KMS-11 (cell line): ENCODE measurements around the gene RBM23.

Source experiments
- H2AFZ ChIP-seq: fragments of 200-600 bp; sonication (generic); 2 replicates; pipeline ENCODE4 v1.6.1; 2016; ENCODE audit warnings: antibody characterized with exemption, mixed run types, low read depth
- H3K27ac ChIP-seq: fragments of 200-600 bp; sonication (generic); 2 replicates; pipeline ENCODE4 v1.6.1; 2016; ENCODE audit warnings: mild to moderate bottlenecking, mixed run types
- H3K27me3 ChIP-seq: fragments of 200-600 bp; sonication (generic); 2 replicates; pipeline ENCODE4 v1.6.1; 2017; ENCODE audit warnings: mild to moderate bottlenecking, low read depth, mixed run types, moderate library complexity; ENCODE audit not compliant: insufficient read depth
- H3K36me3 ChIP-seq: fragments of 200-600 bp; sonication (generic); 2 replicates; pipeline ENCODE4 v1.6.1; 2017; ENCODE audit warnings: mild to moderate bottlenecking, mixed run types; ENCODE audit not compliant: insufficient read depth
- H3K4me1 ChIP-seq: fragments of 200-600 bp; sonication (generic); 2 replicates; pipeline ENCODE4 v1.6.1; 2016; ENCODE audit warnings: mild to moderate bottlenecking, low read depth, mixed run types; ENCODE audit not compliant: poor library complexity, severe bottlenecking
- H3K4me2 ChIP-seq: fragments of 200-600 bp; sonication (generic); 2 replicates; pipeline ENCODE4 v1.7.0; 2016; ENCODE audit warnings: mild to moderate bottlenecking, mixed run types
- H3K4me3 ChIP-seq: fragments of 200-600 bp; sonication (generic); IDR thresholded peaks from 2 replicates; pipeline ENCODE4 v1.6.1; 2017; ENCODE audit warnings: low read depth, low read length, mixed read lengths; ENCODE audit not compliant: insufficient read depth
- H3K79me2 ChIP-seq: fragments of 200-600 bp; sonication (generic); 2 replicates; pipeline ENCODE4 v1.6.1; 2016; ENCODE audit warnings: low read depth, mixed run types; ENCODE audit not compliant: insufficient read depth
- H3K9ac ChIP-seq: fragments of 200-600 bp; sonication (generic); 2 replicates; pipeline ENCODE4 v1.6.1; 2016; ENCODE audit warnings: mild to moderate bottlenecking, mixed run types
- H4K20me1 ChIP-seq: fragments of 200-600 bp; sonication (generic); 2 replicates; pipeline ENCODE4 v1.6.1; 2016; ENCODE audit warnings: mild to moderate bottlenecking, mixed run types; ENCODE audit not compliant: insufficient read depth
- CTCF ChIP-seq: fragments of 200-600 bp; sonication (generic); conservative IDR thresholded peaks from 2 replicates; pipeline ENCODE4 v1.6.1; 2017; ENCODE audit warnings: low read depth, mild to moderate bottlenecking, antibody characterized with exemption, low read length, moderate library complexity, mixed read lengths

Gene RBM23

GRCh38 chr14:22887990-22888378 is 31.0 kb downstream of the RBM23 start:
- no peaks in the 10 kb centered on the region for H4K20me1 ChIP-seq
- no peaks in the 10 kb centered on the region for H3K79me2 ChIP-seq
- H3K4me2 ChIP-seq = peak overlapping the region; percentile 85
- 0 out of 2 replicates have a peak overlapping the region, but pooled peaks have one; percentile 10 for H2AFZ ChIP-seq
- H3K4me3 ChIP-seq = no peak overlapping the region
- H3K4me1 ChIP-seq = peaks cover 54% of the 10 kb centered on the region
- H3K27ac ChIP-seq = peak overlapping the region; percentile 86
- no peaks in the 10 kb centered on the region for H3K27me3 ChIP-seq
- no peak for TF ChIP-seq CTCF
- no peaks in the 10 kb centered on the region for H3K36me3 ChIP-seq
- H3K9ac ChIP-seq = peak overlapping the region; percentile 70; the same call in 1 of the 2 replicates

- no peaks in the 10 kb centered on the region for H3K36me3 ChIP-seq
- no peak overlapping the region for H3K4me3 ChIP-seq
- peak overlapping the region; percentile 86 for H3K27ac ChIP-seq
- peaks cover 54% of the 10 kb centered on the region for H3K4me1 ChIP-seq
- H3K27me3 ChIP-seq = no peaks in the 10 kb centered on the region
- no peaks in the 10 kb centered on the region for H4K20me1 ChIP-seq
- peak overlapping the region; percentile 85 for H3K4me2 ChIP-seq
- TF ChIP-seq CTCF = no peak
- H3K79me2 ChIP-seq = no peaks in the 10 kb centered on the region
- peak overlapping the region; percentile 70 for H3K9ac ChIP-seq
- H2AFZ ChIP-seq = peak overlapping the region; percentile 51; the same call in 1 of the 2 replicates
These were observed 31.5 kb downstream of the RBM23 start for GRCh38 chr14:22887260-22887989.

- Histone ChIP-seq H3K79me2 (no peaks in the 10 kb centered on the region), H3K4me3 (no peak overlapping the region), H3K4me1 (peaks cover 54% of the 10 kb centered on the region), H4K20me1 (no peaks in the 10 kb centered on the region), H2AFZ (peak overlapping the region; percentile 51; the same call in 1 of the 2 replicates), H3K27me3 (no peaks in the 10 kb centered on the region), H3K36me3 (no peaks in the 10 kb centered on the region), H3K27ac (peak overlapping the region; percentile 86), H3K9ac (peak overlapping the region; percentile 70), H3K4me2 (peak overlapping the region; percentile 85)
- 0 out of 2 replicates have a peak, but pooled peaks have one; percentile 18 for TF ChIP-seq CTCF
These were observed 32.3 kb downstream of the RBM23 start for GRCh38 chr14:22886500-22887259.

GRCh38 chr14:22885975-22886374 is 33.0 kb downstream of the RBM23 start:
- no peaks in the 10 kb centered on the region for H3K36me3 ChIP-seq
- peak overlapping the region; percentile 41; the same call in 1 of the 2 replicates for H2AFZ ChIP-seq
- H3K79me2 ChIP-seq = no peaks in the 10 kb centered on the region
- peak overlapping the region; percentile 73 for H3K4me2 ChIP-seq
- H3K4me3 ChIP-seq = no peak overlapping the region
- no peak for TF ChIP-seq CTCF
- peak overlapping the region; percentile 86 for H3K27ac ChIP-seq
- peaks cover 54% of the 10 kb centered on the region for H3K4me1 ChIP-seq
- H3K27me3 ChIP-seq = no peaks in the 10 kb centered on the region
- no peaks in the 10 kb centered on the region for H4K20me1 ChIP-seq
- peak overlapping the region; percentile 70; the same call in 1 of the 2 replicates for H3K9ac ChIP-seq
